T-helper 17 cell (primary cell): Measurements from ENCODE around the gene CNGA4. TPM values are rescaled to one million over a fixed set of nuclear protein-coding genes. Genes with fewer than 3 reads are reported as not detected.

Source experiments
- ATAC-seq: fragments of 150-1000 bp; cut with Tn5 transposase; 2 replicates; pipeline ENCODE4 v1.10.0; 2021; ENCODE audit warnings: mild to moderate bottlenecking, moderate library complexity
- DNase-seq, 3 donors: peaks; one replicate each; pipeline versions ENCODE4 v3.0.0 to v3.0.0-alpha.2; 2020 to 2021
- H3K9me3 ChIP-seq: one replicate; pipeline ENCODE4 v1.7.0; 2013; ENCODE audit warnings: low read length, mild to moderate bottlenecking; ENCODE audit not compliant: control insufficient read depth, poor library complexity, severe bottlenecking
- H3K27ac Mint-ChIP-seq: one replicate; pipeline ENCODE4 v1.8.0; 2022; ENCODE audit warnings: mild to moderate bottlenecking, moderate library complexity, mixed read lengths
- H3K27me3 Mint-ChIP-seq: one replicate; pipeline ENCODE4 v1.8.0; 2022; ENCODE audit warnings: mixed read lengths
- H3K36me3 Mint-ChIP-seq: one replicate; pipeline ENCODE4 v1.8.0; 2022; ENCODE audit warnings: low read depth, mixed read lengths
- H3K4me1 Mint-ChIP-seq: one replicate; pipeline ENCODE4 v1.8.0; 2022; ENCODE audit warnings: mild to moderate bottlenecking, mixed read lengths
- H3K4me3 Mint-ChIP-seq: one replicate; pipeline ENCODE4 v1.8.0; 2022; ENCODE audit warnings: mild to moderate bottlenecking, moderate library complexity, mixed read lengths
- total RNA-seq, 4 donors: library from RNA in 2 of 4; stranded (reverse) in 2 of 4; gene quantifications; one replicate each; pipeline ENCODE4 v1.2.3 and lab custom pipeline; 2022 to 2026

CNGA4 gene
- total RNA-seq, 2 donors from 2014 or later = 0.15 to 0.23 TPM

DNA sequence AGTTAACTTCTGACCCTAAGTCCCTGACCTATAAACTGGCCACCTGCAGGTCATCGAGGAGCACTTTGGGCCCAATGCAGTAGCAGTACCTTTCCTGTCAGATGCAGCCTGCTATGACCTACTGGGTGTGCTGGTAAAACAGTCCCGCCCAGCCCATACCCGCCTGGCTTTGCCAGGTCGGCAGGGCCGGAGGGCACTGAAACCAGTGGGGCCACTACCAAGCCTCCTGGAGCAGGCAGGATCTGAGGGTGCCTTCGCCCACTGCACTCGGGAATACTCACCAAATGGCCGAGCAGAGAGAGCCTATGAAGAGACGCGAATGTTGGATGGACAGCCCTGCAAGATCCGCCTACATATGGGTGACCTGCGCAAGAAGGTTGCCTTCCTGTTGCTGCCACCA lies 29.1 kb upstream of the CNGA4 start:
- peaks cover 16% of the 10 kb centered on the region for H3K36me3 Mint-ChIP-seq
- DNase-seq = no peak
- peaks cover 12% of the 10 kb centered on the region for H3K4me1 Mint-ChIP-seq
- H3K4me3 Mint-ChIP-seq = no peak overlapping the region
- no peak for ATAC-seq
- peak overlapping the region; percentile 14 for H3K27ac Mint-ChIP-seq
- no peaks in the 10 kb centered on the region for H3K27me3 Mint-ChIP-seq
- H3K9me3 ChIP-seq = no peaks in the 10 kb centered on the region

DNA sequence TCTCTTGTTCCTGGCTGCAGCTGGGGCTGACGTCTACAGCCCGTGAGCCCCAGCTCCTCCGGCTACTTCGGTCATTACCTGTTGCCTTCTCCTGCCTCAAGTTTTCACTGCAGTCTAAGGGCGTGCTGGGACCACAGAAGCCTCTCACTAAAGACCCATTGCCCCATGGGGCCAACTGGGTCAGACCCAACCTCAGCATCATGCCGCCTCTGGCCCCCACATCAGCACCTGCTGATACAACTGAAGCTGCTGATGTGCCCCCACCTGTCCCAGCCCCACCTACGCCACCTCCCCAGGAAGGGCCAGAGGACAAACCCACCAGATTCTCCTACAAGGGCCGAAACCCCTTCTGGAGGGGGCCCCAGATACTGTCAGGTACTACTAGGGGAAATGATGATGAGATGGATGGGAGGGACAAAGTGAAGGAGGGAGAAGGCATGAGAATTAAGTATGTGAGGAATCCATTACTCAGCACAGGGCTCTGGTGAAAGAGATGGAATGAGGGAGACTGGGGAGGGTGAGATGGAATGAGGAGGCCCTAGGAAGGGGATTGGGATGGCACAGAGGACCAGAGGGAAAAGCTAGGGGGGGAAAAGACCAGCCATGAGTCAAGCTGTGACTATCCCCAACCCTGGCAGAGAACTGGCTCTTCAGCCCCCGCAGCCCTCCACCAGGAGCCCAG lies 28.5 kb upstream of the CNGA4 start:
- ATAC-seq = no peak
- Mint-ChIP-seq H3K36me3 (peaks cover 19% of the 10 kb centered on the region), H3K27ac (no peak overlapping the region), H3K4me3 (no peak overlapping the region), H3K27me3 (no peaks in the 10 kb centered on the region), H3K4me1 (peaks cover 8% of the 10 kb centered on the region)
- DNase-seq = no peak
- no peaks in the 10 kb centered on the region for H3K9me3 ChIP-seq

DNA sequence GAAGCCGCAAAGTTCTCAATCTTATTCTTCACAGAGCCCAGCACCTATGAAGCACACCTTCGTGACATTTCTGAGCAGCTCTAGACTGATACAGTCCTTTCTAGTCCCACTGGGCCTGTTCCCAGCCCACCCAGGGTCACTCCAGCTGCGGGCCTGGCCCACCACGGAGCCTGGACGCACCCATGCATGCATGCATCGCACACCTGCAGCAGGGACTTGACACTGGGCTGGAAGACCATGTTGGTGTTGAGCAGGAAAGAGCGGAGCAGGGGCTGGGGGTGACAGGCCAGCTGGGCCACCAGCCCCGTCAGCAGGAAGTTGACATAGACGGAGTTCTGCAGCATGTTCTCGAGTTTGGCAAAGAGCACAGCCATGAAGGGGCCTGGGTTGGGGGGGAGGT lies 24.4 kb upstream of the CNGA4 start:
- DNase-seq (no peak), ATAC-seq (no peak)
- Mint-ChIP-seq H3K36me3 (peaks cover 29% of the 10 kb centered on the region), H3K27me3 (no peaks in the 10 kb centered on the region), H3K4me1 (peaks cover 10% of the 10 kb centered on the region), H3K4me3 (no peak overlapping the region), H3K27ac (no peak overlapping the region)
- no peaks in the 10 kb centered on the region for H3K9me3 ChIP-seq

DNA sequence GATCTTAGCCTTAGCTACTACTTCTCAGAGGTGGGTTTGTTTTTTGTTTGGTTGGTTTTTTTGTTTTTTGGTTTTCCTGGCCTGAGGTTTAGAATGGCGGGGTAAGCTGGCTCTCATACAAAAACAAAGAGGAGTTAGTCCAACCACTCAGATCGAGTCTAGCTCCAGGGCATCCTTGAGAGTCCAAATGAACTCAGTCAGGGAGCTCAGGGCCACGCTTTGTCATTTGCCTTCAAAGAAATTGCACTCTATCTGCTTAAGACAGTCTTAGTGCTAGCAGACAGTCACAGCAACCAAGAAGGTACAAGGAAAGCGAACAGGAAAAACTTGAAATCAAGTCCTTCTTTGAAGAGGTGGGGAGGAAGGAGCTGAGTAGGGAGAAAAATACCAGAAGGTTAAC lies 22.4 kb upstream of the CNGA4 start:
- Mint-ChIP-seq H3K4me1 (peaks cover 18% of the 10 kb centered on the region), H3K27me3 (no peaks in the 10 kb centered on the region), H3K4me3 (no peak overlapping the region), H3K36me3 (peaks cover 21% of the 10 kb centered on the region), H3K27ac (peak overlapping the region; percentile 41)
- H3K9me3 ChIP-seq = no peaks in the 10 kb centered on the region
- no peak for DNase-seq
- no peak for ATAC-seq

DNA sequence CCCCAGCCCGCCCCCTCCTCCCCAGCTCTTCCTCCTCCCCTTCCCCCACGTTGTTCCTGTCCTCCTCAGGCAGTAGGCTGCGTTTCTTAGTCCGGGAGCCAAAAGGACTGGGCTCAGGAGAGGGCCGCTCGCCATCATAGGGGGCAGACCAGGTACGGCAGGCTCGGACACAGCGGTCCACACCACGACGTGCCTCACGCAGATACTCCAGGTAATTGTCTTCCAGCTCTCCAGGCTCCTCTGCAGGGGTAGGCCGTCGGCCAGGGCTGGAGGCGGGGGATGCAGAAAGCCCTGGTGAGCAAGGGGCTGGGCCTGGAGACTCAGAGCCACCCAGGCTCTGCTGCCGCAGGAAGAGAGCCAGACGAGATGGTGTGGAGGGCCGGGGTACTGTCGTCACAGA lies 21.2 kb upstream of the CNGA4 start:
- ATAC-seq (no peak), DNase-seq (no peak)
- no peak overlapping the region for H3K4me3 Mint-ChIP-seq
- no peaks in the 10 kb centered on the region for H3K9me3 ChIP-seq
- H3K27ac Mint-ChIP-seq = peak overlapping the region; percentile 37
- H3K4me1 Mint-ChIP-seq = peaks cover 25% of the 10 kb centered on the region
- peaks cover 28% of the 10 kb centered on the region for H3K36me3 Mint-ChIP-seq
- H3K27me3 Mint-ChIP-seq = no peaks in the 10 kb centered on the region

DNA sequence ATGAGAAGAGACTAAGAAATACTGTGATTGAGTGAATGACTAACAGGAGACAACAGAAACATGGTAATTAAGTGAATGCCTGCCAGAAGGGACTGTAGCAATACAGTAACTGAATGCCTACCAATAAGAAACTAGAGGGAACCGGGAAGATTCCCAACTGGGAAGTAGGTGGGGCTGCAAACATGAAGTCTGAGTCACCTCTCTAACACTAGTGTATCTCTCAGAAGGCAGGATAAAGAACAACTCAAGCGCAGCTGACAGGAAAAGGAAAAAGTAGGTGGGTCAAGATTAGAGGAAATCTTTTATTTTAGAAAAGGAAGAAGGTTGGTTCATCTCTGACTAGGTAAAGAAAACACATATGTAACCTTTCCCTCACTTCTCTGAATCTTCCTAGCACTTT lies 19.5 kb upstream of the CNGA4 start:
- ATAC-seq = no peak
- no peak overlapping the region for H3K4me3 Mint-ChIP-seq
- no peaks in the 10 kb centered on the region for H3K9me3 ChIP-seq
- no peak for DNase-seq
- peaks cover 27% of the 10 kb centered on the region for H3K4me1 Mint-ChIP-seq
- H3K36me3 Mint-ChIP-seq = peaks cover 30% of the 10 kb centered on the region
- no peak overlapping the region for H3K27ac Mint-ChIP-seq
- no peaks in the 10 kb centered on the region for H3K27me3 Mint-ChIP-seq

DNA sequence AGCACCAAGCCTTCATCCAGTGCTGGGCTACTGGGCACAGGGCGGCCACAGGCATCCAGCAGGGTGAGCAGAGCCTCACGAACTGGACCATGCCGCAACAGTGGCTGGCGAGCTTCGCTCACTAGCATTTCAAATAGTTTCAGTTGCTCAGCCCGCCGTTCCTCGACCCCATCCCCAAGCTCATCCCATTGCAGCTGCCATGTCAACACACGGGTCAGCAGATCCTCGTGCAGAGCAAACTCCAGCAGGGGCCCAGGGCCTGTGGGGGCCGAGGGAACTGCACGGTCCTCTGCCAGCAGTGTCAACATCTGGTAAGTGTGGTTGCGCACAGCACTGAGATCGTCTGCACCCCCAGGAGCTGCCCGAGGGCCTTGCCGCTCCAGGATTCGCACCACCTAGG lies 15.0 kb upstream of the CNGA4 start:
- H3K4me3 Mint-ChIP-seq = no peak overlapping the region
- peak overlapping the region; percentile 19 for H3K27ac Mint-ChIP-seq
- no peaks in the 10 kb centered on the region for H3K27me3 Mint-ChIP-seq
- no peaks in the 10 kb centered on the region for H3K9me3 ChIP-seq
- peaks cover 56% of the 10 kb centered on the region for H3K4me1 Mint-ChIP-seq
- DNase-seq = no peak
- H3K36me3 Mint-ChIP-seq = peaks cover 22% of the 10 kb centered on the region
- no peak for ATAC-seq

DNA sequence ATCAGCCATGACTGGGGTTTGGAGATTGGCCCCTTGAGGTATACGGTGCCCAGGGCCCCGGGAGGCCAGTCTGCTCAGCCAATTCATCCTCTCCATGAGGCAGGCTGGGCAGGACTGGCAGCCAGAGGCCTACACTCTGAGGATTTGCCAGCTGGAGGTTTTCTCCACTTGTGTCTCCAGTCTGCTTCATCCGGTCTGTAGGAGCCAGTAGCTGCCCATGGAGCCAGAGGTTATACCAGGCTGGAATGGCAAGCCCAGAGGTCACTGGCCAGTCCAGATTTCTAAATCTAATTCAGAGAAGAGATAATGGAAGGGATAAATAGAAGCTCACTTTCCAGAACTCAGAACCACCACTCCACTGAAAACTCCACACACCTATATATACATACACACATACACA lies 14.5 kb upstream of the CNGA4 start:
- Mint-ChIP-seq H3K27me3 (no peaks in the 10 kb centered on the region), H3K4me1 (peaks cover 54% of the 10 kb centered on the region), H3K4me3 (peak overlapping the region; percentile 49), H3K27ac (peak overlapping the region; percentile 24), H3K36me3 (peaks cover 19% of the 10 kb centered on the region)
- ATAC-seq = no peak
- no peak for DNase-seq
- no peaks in the 10 kb centered on the region for H3K9me3 ChIP-seq

DNA sequence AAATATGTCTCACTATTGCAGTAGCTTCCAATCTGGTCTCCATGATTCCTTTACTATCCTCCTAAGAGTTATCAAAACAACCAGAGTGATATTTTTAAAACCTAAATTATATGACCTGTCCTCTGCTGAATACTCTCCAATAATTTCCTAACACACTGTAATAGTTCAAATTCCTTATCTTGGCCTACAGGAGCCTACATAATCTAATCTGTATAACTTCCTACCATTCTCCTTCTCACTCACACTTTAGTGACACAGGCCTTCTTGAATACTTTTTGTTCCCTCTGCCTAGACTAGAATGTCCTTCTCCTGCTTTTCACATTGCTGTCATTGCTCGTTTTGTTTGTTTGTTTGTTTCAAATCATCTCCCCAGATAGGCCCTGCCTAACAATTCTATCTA lies 13.9 kb upstream of the CNGA4 start:
- H3K4me1 Mint-ChIP-seq = peaks cover 54% of the 10 kb centered on the region
- ATAC-seq = no peak
- H3K9me3 ChIP-seq = no peaks in the 10 kb centered on the region
- no peaks in the 10 kb centered on the region for H3K27me3 Mint-ChIP-seq
- peaks cover 18% of the 10 kb centered on the region for H3K36me3 Mint-ChIP-seq
- peak overlapping the region; percentile 24 for H3K27ac Mint-ChIP-seq
- no peak overlapping the region for H3K4me3 Mint-ChIP-seq
- DNase-seq = no peak

DNA sequence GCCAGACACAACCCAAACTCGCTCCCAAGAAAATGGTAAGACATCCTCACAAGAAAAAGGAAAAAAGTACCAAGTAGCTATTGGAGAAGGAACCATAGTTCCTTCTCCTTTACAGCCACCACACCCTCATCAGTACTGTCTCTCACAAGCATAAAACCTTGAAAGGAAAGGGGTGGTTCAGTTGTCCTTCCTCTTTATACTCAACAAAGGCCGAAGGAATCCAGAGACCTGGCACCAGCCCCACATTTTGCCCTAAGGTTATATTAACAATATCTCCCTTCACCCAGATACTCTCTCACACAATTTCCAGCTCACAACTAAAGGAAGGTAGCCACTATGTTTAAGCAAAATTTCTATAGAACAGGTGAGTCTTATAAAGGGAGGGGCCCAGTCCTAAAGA lies 13.0 kb upstream of the CNGA4 start:
- DNase-seq (no peak), ATAC-seq (no peak)
- no peak overlapping the region for H3K27ac Mint-ChIP-seq
- no peak overlapping the region for H3K4me3 Mint-ChIP-seq
- no peaks in the 10 kb centered on the region for H3K27me3 Mint-ChIP-seq
- H3K9me3 ChIP-seq = no peaks in the 10 kb centered on the region
- peaks cover 59% of the 10 kb centered on the region for H3K4me1 Mint-ChIP-seq
- H3K36me3 Mint-ChIP-seq = peaks cover 18% of the 10 kb centered on the region

DNA sequence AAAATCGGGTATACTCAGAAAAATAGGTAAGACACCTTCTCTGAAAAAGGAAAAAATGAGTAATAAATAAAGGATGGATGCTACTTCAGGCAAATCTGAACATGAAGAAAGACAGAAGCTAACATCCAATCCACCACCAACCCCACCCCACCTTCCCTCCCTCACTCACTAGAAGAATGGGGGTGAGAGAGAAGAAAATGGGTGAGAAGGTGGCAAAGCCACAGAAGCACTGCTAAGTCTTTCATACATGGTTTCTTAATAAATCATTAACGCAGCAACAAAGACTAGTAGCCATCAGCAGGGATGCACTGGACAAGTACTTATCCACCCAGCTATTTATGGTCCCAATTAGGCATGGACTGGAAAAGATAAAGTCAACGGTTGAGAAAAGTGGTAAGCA lies 10.4 kb upstream of the CNGA4 start:
- ATAC-seq (no peak), DNase-seq (no peak)
- Mint-ChIP-seq H3K27me3 (no peaks in the 10 kb centered on the region), H3K4me3 (no peak overlapping the region), H3K27ac (no peak overlapping the region), H3K4me1 (peaks cover 66% of the 10 kb centered on the region), H3K36me3 (peaks cover 10% of the 10 kb centered on the region)
- no peaks in the 10 kb centered on the region for H3K9me3 ChIP-seq

DNA sequence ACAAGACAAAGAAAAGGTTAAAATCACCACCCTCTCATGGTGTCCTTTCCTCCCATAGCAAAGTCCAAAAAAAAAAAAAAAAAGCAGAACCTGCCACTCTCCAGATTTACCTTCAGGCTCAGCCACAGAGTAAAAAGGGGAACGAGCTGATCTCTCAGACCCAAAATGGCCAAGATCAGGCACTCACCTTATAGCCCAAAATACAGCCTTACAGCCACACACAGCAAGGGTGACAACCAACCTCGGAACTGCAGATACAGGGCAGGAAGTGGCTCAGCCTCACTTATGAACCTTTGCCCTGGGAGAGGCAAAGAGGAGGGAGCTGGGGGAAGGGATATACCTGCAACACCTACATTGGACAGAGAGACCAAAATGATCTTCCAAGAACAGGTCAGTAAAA lies 9.0 kb upstream of the CNGA4 start:
- no peaks in the 10 kb centered on the region for H3K9me3 ChIP-seq
- no peak for DNase-seq
- H3K4me1 Mint-ChIP-seq = peaks cover 68% of the 10 kb centered on the region
- H3K36me3 Mint-ChIP-seq = peaks cover 8% of the 10 kb centered on the region
- ATAC-seq = no peak
- H3K27ac Mint-ChIP-seq = peak overlapping the region; percentile 88
- no peaks in the 10 kb centered on the region for H3K27me3 Mint-ChIP-seq
- H3K4me3 Mint-ChIP-seq = peak overlapping the region; percentile 45

DNA sequence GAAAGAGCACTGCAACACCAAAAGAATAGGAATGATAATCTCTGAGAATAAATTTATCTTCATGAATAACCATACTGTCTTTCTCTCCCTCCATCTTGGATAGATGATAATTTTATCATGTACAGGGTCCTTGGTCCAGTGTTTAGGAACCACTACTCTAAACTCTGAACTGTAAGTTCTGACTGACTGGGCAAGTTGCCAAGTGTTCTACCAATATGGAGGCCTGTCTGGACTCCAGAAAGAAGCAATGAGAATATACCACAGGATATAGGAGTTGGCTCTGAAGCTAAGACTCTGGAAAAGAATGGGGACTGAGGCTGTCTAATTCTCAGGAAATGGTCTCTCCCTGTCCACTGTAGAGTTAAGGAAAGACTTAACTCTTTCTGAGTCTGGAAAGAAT lies 6.0 kb upstream of the CNGA4 start:
- H3K36me3 Mint-ChIP-seq = peaks cover 2% of the 10 kb centered on the region
- no peaks in the 10 kb centered on the region for H3K27me3 Mint-ChIP-seq
- peaks cover 46% of the 10 kb centered on the region for H3K4me1 Mint-ChIP-seq
- no peak for ATAC-seq
- no peak for DNase-seq
- peak overlapping the region; percentile 15 for H3K4me3 Mint-ChIP-seq
- H3K27ac Mint-ChIP-seq = peak overlapping the region; percentile 61
- H3K9me3 ChIP-seq = no peaks in the 10 kb centered on the region

DNA sequence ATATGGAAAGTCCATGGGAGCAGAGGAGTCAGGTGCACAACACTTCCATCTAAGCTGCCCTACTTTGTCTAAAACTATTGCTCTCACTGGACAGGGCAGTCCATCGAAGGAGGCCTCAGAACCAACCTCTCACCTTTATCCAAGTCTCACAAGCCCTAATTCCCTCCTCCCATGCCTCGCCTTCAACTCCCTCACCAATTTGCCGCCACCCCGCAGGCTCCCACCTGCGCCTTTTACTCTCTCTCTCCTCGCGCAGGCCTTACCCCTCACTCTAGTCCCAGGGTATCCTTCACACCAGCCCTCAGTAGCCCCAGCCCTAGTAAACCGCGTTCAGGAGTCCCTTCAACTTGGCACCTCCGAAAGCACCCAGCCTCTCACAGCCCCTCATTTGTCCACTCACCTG lies 4.9 kb upstream of the CNGA4 start:
- H3K4me1 Mint-ChIP-seq = peaks cover 44% of the 10 kb centered on the region
- H3K36me3 Mint-ChIP-seq = peaks cover 2% of the 10 kb centered on the region
- H3K9me3 ChIP-seq = no peaks in the 10 kb centered on the region
- no peak for ATAC-seq
- H3K27me3 Mint-ChIP-seq = no peaks in the 10 kb centered on the region
- DNase-seq = no peak
- peak overlapping the region; percentile 98 for H3K4me3 Mint-ChIP-seq
- H3K27ac Mint-ChIP-seq = no peak overlapping the region
